ENCODE measurements around the gene TMCC2. TPM values are rescaled to one million over a fixed set of nuclear protein-coding genes. Genes with fewer than 3 reads are reported as not detected.

Gene TMCC2
- total RNA-seq, 1 donor from 2014 or later: 1.5 TPM

GRCh38 chr1:205301842-205302588, 74.3 kb downstream of the TMCC2 start:
- no peak for DNase-seq (ENCODE audit: low read depth, low spot score)

GRCh38 chr1:205303247-205303888, 75.6 kb downstream of the TMCC2 start:
- DNase-seq (ENCODE audit: low read depth, low spot score): no peak

GRCh38 chr1:205304046-205304694, 76.4 kb downstream of the TMCC2 start:
- DNase-seq (ENCODE audit: low read depth, low spot score): no peak

- no peak for DNase-seq (ENCODE audit: low read depth, low spot score)
Measured at GRCh38 chr1:205304695-205305070, 76.9 kb downstream of the TMCC2 start.

GRCh38 chr1:205306929-205307566, 79.3 kb downstream of the TMCC2 start:
- no peak for DNase-seq (ENCODE audit: low read depth, low spot score)

GRCh38 chr1:205309741-205310140, 82.0 kb downstream of the TMCC2 start:
- no peak for DNase-seq (ENCODE audit: low read depth, low spot score)

- no peak for DNase-seq (ENCODE audit: low read depth, low spot score)
Measured at GRCh38 chr1:205310976-205311704, 83.4 kb downstream of the TMCC2 start.

- DNase-seq (ENCODE audit: low read depth, low spot score): no peak
Measured at GRCh38 chr1:205312866-205313562, 85.3 kb downstream of the TMCC2 start.

GRCh38 chr1:205313563-205314308, 86.0 kb downstream of the TMCC2 start:
- no peak for DNase-seq (ENCODE audit: low read depth, low spot score)

GRCh38 chr1:205315008-205315618, 87.4 kb downstream of the TMCC2 start:
- no peak for DNase-seq (ENCODE audit: low read depth, low spot score)

- DNase-seq (ENCODE audit: low read depth, low spot score): no peak
Measured at GRCh38 chr1:205316161-205316566, 88.4 kb downstream of the TMCC2 start.

- no peak for DNase-seq (ENCODE audit: low read depth, low spot score)
Measured at GRCh38 chr1:205317311-205317917, 89.7 kb downstream of the TMCC2 start.

- DNase-seq (ENCODE audit: low read depth, low spot score): no peak
Measured at GRCh38 chr1:205318231-205318991, 90.7 kb downstream of the TMCC2 start.

GRCh38 chr1:205319081-205320018, 91.6 kb downstream of the TMCC2 start:
- peak; percentile 36 for DNase-seq (ENCODE audit: low read depth, low spot score)

- peak; percentile 67 for DNase-seq (ENCODE audit: low read depth, low spot score)
Measured at GRCh38 chr1:205321162-205321958, 93.6 kb downstream of the TMCC2 start, which contains the start of gene NUAK2. Gene NUAK2 (minus strand): TSS chr1:205321745. CDS start chr1:205321628, 117 bp downstream.

- DNase-seq (ENCODE audit: low read depth, low spot score): no peak
Measured at GRCh38 chr1:205321959-205322283, 94.2 kb downstream of the TMCC2 start.
